Suprapubic skin (tissue), 4 donors: Measurements from ENCODE around the gene TFIP11. TPM values are rescaled to one million over a fixed set of nuclear protein-coding genes. Genes with fewer than 3 reads are reported as not detected.

ENCODE experiments used
- DNase-seq, 2 donors: peaks; one replicate each; pipeline ENCODE4 v3.0.0-alpha.2; 2019; ENCODE audit warnings: low spot score in 2 of 2
- H3K27ac ChIP-seq: fragments of 200-600 bp; sonication (generic); one replicate; pipeline ENCODE4 v1.5.1; 2019
- H3K27me3 ChIP-seq: fragments of 200-600 bp; sonication (generic); one replicate; pipeline ENCODE4 v1.5.1; 2019
- H3K36me3 ChIP-seq: fragments of 200-600 bp; sonication (generic); one replicate; pipeline ENCODE4 v1.5.1; 2019
- H3K4me1 ChIP-seq: fragments of 200-600 bp; sonication (generic); one replicate; pipeline ENCODE4 v1.5.1; 2019
- H3K4me3 ChIP-seq: fragments of 200-600 bp; sonication (generic); one replicate; pipeline ENCODE4 v1.5.1; 2019; ENCODE audit warnings: mild to moderate bottlenecking
- H3K9me3 ChIP-seq: fragments of 200-600 bp; sonication (generic); one replicate; pipeline ENCODE4 v1.5.1; 2019
- EP300 ChIP-seq: sonication (generic); formaldehyde crosslinking; IDR thresholded peaks from one replicate; pipeline ENCODE4 v1.6.1; 2017; ENCODE audit warnings: antibody characterized with exemption
- POLR2A ChIP-seq, 2 donors: fragments of 450-650 bp; IDR thresholded peaks; one replicate each; pipeline ENCODE4 v1.6.1; 2017; ENCODE audit warnings: antibody characterized with exemption in 2 of 2, mild to moderate bottlenecking in 2 of 2, moderate library complexity in 2 of 2
- POLR2AphosphoS5 ChIP-seq, 3 donors: sonication (generic); formaldehyde crosslinking; IDR thresholded peaks; one replicate each; pipeline ENCODE4 v1.6.1; 2017; ENCODE audit warnings: antibody characterized with exemption in 3 of 3
- WGBS: methylation state at CpG from one replicate; pipeline ENCODE4 v1.1.5; 2018; 5-methylcytosine and 5-hydroxymethylcytosine counted together
- total RNA-seq, 4 donors: library from RNA; depleted of rRNA; stranded (reverse); fragments of >200 nt; gene quantifications; one replicate each; pipeline ENCODE4 v1.1.0, GENCODE V29; 2016
- TF ChIP-seq, protein P1 (sequence below), 2 donors: fragments of 200-600 bp in 1 of 2; fragments of 450-650 bp in 1 of 2; sonication (generic) in 1 of 2; IDR thresholded peaks; one replicate each; pipeline ENCODE4 v1.5.1; 2016 to 2019; ENCODE audit warnings: antibody characterized with exemption in 2 of 2, mild to moderate bottlenecking in 1 of 2, moderate library complexity in 1 of 2

TFIP11 gene
- total RNA-seq, 4 donors from 2014 or later, result 35.3 to 46.3 (median 37.5) TPM

DNA sequence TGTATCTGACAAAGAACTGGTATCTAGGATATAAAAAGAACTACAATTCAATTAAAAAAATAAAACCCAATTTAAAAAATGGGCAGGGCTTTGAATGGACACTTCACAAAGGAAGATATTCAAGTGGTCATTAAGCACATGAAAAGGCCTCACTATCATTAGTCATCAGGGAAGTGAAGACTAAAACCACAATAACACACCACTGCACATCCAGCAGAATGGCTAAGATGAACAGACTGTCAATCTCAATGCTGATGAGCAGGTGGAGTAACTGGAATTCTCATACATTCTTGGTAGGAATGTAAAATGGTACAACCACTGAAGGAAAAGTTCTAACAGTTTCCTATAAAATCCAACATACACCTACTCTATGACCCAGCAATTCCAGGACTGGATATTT, 37.6 kb downstream of the TFIP11 start:
- TF ChIP-seq POLR2A (IDR thresholded peaks at IDR 0.05) (no peak), POLR2AphosphoS5 (IDR thresholded peaks at IDR 0.05) (no peak), EP300 (no peak)
- Histone ChIP-seq H3K9me3 (no peaks in the 10 kb centered on the region), H3K4me1 (peaks cover 12% of the 10 kb centered on the region), H3K4me3 (no peak overlapping the region), H3K27ac (no peak overlapping the region), H3K27me3 (no peaks in the 10 kb centered on the region), H3K36me3 (peaks cover 68% of the 10 kb centered on the region)
- DNase-seq, result no peak

DNA sequence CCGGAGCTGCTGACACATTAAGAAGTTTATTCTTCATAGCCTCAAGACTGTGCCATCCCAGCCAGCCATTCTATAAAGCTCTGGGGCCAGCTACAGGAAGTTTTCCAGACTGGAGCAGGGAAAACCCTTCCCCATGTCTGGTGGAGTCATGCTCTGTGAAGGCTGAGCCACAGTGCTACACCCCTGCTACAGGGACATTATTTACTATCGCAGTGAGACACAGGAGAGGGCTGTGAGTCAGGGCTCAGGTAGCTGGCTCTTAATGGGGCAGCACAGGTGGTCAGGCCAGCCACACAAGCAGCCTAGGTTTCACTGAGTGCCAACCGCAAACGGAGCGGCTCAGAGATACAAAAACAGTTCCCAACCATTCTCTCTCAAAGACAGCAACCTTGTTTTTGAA, 40.8 kb downstream of the TFIP11 start:
- H3K4me1 ChIP-seq, result no peaks in the 10 kb centered on the region
- WGBS, result 66% methylated on average over 5 of the region's 5 CpGs
- TF ChIP-seq EP300, result no peak
- TF ChIP-seq, protein P1, sequence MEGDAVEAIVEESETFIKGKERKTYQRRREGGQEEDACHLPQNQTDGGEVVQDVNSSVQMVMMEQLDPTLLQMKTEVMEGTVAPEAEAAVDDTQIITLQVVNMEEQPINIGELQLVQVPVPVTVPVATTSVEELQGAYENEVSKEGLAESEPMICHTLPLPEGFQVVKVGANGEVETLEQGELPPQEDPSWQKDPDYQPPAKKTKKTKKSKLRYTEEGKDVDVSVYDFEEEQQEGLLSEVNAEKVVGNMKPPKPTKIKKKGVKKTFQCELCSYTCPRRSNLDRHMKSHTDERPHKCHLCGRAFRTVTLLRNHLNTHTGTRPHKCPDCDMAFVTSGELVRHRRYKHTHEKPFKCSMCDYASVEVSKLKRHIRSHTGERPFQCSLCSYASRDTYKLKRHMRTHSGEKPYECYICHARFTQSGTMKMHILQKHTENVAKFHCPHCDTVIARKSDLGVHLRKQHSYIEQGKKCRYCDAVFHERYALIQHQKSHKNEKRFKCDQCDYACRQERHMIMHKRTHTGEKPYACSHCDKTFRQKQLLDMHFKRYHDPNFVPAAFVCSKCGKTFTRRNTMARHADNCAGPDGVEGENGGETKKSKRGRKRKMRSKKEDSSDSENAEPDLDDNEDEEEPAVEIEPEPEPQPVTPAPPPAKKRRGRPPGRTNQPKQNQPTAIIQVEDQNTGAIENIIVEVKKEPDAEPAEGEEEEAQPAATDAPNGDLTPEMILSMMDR (IDR thresholded peaks at IDR 0.05), result no peak
- TF ChIP-seq POLR2A (IDR thresholded peaks at IDR 0.05), result no peak
- no peak for TF ChIP-seq POLR2AphosphoS5 (IDR thresholded peaks at IDR 0.05)
- H3K27ac ChIP-seq, result no peak overlapping the region
- no peaks in the 10 kb centered on the region for H3K27me3 ChIP-seq
- peaks cover 84% of the 10 kb centered on the region for H3K36me3 ChIP-seq
- H3K4me3 ChIP-seq, result no peak overlapping the region
- no peak for DNase-seq
- no peaks in the 10 kb centered on the region for H3K9me3 ChIP-seq

DNA sequence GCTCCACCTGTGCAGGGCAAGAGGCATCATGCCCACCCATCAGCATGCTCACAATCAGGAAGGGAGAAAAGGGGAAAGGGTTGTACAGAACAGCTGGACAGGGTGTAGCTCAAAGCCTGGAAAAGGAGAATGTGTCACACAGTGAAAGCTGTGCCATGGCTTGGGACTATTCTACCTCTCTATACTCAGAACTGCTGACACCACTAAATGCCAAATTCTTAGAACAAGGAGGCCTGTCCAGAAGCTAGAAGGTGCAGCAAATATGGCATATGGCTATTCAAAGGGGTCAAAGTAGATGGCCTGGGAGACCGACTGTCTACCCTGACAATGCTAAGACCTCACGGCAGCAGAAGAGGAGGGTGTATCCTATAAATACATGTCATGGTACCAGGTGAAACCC, 41.5 kb downstream of the TFIP11 start:
- Histone ChIP-seq H3K9me3 (no peaks in the 10 kb centered on the region), H3K27me3 (no peaks in the 10 kb centered on the region), H3K36me3 (peaks cover 84% of the 10 kb centered on the region), H3K4me3 (no peak overlapping the region), H3K4me1 (no peaks in the 10 kb centered on the region), H3K27ac (no peak overlapping the region)
- no peak for DNase-seq
- WGBS, result 95% methylated on average over 2 of the region's 2 CpGs
- TF ChIP-seq EP300, result no peak
- TF ChIP-seq, protein P1 (IDR thresholded peaks at IDR 0.05), result no peak
- no peak for TF ChIP-seq POLR2A (IDR thresholded peaks at IDR 0.05)
- no peak for TF ChIP-seq POLR2AphosphoS5 (IDR thresholded peaks at IDR 0.05)

DNA sequence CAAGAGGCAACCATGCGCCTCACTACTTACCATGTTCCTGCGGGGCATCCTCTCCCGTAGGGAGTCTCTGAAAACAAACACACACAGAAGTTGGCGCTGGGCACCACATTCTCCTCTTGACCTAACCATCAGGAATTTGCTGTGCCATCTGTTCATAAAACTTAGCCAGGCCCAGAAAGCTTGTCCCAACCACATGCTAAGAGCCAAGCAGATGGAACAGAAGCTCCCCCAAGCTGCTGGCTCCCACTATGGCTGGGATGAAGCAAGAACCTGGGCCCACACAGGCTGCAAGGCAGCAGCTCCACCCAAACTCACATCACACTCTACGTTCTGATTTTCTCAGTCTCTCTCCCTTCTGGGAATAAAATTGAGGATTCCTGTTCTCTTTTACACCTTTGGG, 46.1 kb downstream of the TFIP11 start:
- no peak overlapping the region for H3K4me3 ChIP-seq
- H3K36me3 ChIP-seq, result peaks cover 90% of the 10 kb centered on the region
- no peaks in the 10 kb centered on the region for H3K27me3 ChIP-seq
- TF ChIP-seq POLR2AphosphoS5 (IDR thresholded peaks at IDR 0.05), result no peak
- TF ChIP-seq EP300, result no peak
- TF ChIP-seq POLR2A (IDR thresholded peaks at IDR 0.05), result no peak
- TF ChIP-seq, protein P1 (IDR thresholded peaks at IDR 0.05), result no peak
- no peaks in the 10 kb centered on the region for H3K9me3 ChIP-seq
- H3K4me1 ChIP-seq, result peaks cover 31% of the 10 kb centered on the region
- DNase-seq, result no peak
- H3K27ac ChIP-seq, result no peak overlapping the region
- WGBS, result 78% methylated on average over 5 of the region's 5 CpGs

DNA sequence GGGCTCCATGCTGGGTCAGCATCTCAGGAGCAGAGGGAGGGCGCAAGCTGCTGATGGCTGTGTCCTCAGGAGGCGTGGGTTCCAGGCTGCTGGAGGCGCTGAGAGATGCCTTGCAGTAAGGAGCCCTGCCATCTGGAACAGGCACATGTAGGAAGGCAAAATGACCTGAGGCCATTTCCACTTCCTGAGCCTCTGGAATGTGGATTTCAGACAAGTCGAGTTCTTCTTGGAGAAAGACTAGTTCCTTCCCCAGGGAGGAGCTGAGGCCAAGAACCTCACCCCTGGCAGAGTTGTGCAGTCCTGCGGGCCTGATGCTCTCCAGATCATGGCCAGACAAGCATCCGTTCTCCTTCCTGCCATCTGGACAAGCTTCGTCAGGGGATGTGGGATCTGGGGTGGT, 48.0 kb downstream of the TFIP11 start:
- Histone ChIP-seq H3K4me3 (no peak overlapping the region), H3K9me3 (no peaks in the 10 kb centered on the region), H3K4me1 (peaks cover 43% of the 10 kb centered on the region), H3K27me3 (no peaks in the 10 kb centered on the region), H3K27ac (peak overlapping the region; percentile 29), H3K36me3 (peaks cover 73% of the 10 kb centered on the region)
- DNase-seq, result no peak
- TF ChIP-seq EP300 (no peak), POLR2AphosphoS5 (IDR thresholded peaks at IDR 0.05) (no peak), POLR2A (IDR thresholded peaks at IDR 0.05) (no peak)
- TF ChIP-seq, protein P1 (IDR thresholded peaks at IDR 0.05), result no peak
- WGBS, result 26% methylated on average over 7 of the region's 7 CpGs

DNA sequence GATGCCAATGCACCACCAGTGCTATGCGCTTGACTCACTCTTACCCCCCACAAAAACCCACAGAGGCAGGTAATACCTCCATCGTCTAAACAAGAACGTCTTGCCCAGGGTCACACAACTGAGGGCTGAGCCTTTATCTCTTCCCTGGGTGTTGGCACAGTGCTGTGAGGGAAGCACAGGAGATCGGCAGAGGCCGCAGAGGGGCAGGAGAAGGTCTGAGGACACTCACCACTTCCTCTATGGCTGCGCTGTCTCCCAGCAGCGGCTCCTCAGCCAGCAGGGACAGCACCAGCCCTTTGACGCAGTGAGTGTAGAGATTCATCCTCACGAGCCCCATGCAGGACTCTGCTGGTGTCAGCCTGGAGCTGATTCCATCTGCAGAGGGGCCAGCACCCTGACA, 48.6 kb downstream of the TFIP11 start:
- Histone ChIP-seq H3K36me3 (peaks cover 73% of the 10 kb centered on the region), H3K27me3 (no peaks in the 10 kb centered on the region), H3K27ac (peak overlapping the region; percentile 29), H3K4me1 (peaks cover 43% of the 10 kb centered on the region), H3K4me3 (no peak overlapping the region), H3K9me3 (no peaks in the 10 kb centered on the region)
- DNase-seq, result no peak
- WGBS, result 91% methylated on average over 4 of the region's 9 CpGs
- TF ChIP-seq POLR2A (IDR thresholded peaks at IDR 0.05), result no peak
- TF ChIP-seq, protein P1 (IDR thresholded peaks at IDR 0.05), result no peak
- TF ChIP-seq EP300, result no peak
- TF ChIP-seq POLR2AphosphoS5 (IDR thresholded peaks at IDR 0.05), result no peak
